IPS DF 4.7 (cell line): Measurements from ENCODE around the gene KANSL1.

Source experiments
- DNase-seq: peaks from one replicate; pipeline ENCODE4 v3.0.0-alpha.2; 2013; ENCODE audit warnings: low spot score; ENCODE audit errors: extremely low read depth

Gene KANSL1

DNA sequence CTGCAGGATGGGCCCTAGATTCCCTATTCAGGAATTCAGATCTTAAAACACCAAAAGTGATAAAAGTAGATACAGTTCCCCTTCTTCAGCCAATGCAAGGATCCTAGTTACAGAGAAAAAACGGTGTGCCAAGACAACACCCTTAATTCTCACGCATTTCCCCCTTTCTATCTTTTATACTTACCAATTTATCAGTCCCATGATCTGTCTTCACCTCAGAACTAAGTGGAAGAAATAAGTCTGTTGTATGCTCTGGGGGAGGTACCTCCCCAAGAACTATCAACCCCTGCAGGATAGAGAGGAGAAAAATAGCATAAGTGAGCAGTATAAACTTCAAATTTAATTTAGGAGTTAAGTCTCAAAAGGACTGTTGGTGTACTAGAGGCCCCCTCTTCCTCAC, 111.0 kb downstream of the KANSL1 start:
- no peak for DNase-seq

DNA sequence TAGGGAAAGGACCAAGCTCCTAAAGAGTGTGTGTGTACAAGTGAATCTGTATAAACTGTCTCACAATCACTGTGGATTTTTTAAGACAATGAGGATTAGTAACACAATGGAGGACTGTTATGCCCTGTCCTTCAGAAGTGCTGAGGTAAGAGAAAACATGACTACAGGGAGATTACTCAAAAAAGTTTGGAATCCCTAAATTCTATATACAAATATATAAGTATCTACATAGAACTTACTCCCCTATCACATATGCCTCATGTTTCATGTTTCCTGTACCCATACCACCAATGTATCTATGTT, 112.3 kb downstream of the KANSL1 start:
- no peak for DNase-seq

DNA sequence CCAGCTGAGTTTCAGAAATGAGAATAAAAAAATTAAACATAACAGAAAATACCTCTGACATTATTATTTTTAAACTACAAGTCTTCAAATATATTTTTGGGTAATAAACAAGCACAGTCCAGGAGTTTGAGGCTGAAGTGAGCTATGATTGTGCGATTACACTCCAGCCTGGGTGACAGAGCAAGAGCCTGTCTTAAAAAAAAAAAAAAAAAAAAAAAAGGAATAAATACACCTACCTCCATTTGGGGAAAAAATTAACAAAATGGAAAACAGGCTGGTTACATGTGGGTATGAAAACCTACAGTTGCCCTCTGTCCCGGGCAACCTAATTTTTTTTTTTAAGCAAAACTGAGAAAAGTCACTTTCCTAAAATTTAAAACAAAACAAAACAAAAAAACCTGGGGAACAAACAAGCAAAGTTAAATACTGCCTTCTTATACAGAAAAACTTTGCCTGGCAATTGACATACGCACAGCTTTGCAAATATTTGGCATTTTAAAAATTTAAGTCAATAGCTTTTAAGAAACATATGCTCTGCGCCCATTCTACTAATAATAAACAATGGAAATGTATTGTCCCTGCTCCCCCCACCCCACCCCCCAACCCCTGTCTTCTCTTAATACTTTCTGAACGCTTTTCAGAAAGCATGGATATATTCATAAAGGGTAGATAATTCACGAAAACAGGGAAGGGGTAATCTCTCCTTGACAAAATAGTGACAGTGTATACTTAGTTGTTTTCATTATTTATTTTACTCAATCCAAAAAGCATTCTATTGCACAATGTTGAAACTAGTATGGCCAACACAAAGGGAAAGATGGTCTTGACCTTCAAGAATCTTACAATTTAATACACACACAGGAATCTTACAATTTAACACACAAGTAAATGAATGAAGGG, 112.9 kb downstream of the KANSL1 start:
- no peak for DNase-seq

DNA sequence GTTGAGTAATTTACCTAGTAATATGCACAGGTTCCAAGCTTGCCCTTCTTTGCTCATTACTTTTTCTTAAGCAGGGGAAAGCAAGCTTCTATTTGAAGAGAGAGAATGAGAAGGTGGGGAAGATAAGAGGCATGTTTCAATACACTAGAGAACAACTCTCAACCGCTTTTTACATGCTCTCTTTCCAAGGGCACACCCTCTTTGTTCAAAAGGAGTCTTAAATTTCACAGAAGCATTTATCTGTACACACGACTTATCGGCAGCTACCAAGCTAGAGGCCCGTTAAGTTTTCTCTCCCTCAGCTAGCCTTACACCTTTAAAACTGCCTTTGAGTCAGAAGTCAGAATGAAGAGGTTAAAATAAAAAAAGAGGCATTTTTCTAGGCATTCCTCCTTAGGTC, 114.6 kb downstream of the KANSL1 start:
- no peak for DNase-seq

DNA sequence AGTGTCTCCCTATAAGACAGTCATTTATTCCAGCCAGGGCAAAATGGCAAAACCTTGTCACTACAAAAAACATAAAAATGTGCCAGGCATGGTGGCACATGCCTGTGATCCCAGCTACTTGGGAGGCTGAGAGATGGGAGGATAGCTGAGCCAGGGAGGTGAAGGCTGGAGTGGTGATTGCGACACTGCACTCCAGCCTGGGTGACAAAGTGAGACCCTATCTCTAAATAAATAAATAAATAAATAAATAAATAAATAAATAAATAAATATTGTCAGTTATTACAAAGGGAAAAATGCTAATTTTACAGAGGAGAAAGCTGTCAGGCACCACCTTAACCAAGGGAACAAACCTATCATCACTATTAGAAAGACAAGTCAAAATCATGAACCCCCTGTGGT, 118.7 kb downstream of the KANSL1 start:
- DNase-seq: no peak

DNA sequence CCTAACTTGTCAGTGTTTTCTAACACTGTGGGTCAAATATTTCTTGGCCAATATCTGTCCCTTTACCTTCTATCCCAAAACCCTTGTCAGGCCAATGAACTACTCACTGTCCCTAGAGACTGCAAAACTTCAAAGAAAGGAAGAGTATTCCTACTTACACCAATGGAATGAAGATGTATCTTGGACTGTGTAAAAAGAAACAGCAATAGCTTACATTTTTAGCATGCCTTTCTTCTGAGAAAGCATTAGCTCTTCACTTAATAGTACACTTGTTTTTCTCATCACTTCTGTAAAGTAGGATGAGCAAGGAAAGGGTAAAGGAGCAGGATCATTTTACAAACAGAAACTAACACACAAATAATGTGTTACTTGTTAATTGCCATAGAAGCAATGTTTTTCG, 120.2 kb downstream of the KANSL1 start:
- no peak for DNase-seq

DNA sequence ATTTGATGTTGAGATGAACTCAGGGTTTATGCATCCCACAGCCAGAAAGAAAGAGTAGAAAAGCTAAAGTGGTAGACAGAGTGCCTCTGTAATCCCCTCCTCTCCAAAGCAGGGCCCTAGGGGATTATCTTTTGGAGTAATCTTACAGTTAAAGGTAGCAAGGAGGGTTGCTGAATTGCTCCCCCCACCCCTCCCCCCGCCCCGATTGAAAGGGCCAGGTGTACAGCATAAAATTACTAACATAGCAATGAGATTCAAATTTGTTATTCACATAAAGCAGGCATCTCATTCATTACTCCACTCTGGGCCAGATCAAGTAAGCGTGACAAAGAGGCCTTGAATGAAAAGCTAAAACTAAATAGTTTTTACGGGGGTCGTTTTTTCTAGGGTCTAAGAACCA, 121.4 kb downstream of the KANSL1 start:
- DNase-seq: no peak

DNA sequence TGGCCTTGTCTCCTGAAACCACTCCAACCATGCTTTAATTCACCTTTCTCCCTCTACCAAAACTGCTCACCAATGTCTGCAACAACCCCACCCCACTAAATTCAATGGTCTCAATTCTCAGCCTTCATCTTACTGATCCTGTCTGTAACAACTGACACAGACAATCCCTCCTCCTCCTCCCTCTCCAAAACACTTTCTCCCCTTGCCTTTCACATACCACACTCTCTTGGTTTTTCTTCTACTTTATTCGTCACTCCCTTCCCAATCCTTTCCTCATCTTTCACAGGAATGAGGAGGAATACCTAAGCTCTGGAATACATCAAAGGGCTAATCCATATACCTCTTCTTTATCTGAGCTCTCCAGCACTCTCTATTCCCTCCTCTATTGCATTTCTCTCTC, 128.8 kb downstream of the KANSL1 start:
- DNase-seq: no peak

DNA sequence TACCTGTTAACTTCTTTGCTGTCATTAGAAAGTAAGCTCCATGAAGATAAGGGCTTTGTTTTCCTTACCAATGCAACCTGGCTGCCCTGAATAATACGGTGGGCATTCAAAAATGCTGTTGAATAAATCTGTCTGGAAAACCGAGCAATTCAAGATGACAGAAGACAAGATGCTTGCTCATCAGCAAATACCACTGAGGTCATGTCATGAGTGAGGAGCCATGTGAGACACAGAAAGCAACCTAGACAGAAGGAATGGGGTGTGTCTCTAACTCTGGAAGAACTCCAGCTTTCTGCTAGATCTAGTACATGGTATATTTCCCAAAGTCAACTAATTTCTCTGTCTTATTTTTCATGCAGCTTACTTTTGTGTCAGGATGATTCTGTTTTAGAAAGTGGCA, 130.0 kb downstream of the KANSL1 start:
- no peak for DNase-seq

DNA sequence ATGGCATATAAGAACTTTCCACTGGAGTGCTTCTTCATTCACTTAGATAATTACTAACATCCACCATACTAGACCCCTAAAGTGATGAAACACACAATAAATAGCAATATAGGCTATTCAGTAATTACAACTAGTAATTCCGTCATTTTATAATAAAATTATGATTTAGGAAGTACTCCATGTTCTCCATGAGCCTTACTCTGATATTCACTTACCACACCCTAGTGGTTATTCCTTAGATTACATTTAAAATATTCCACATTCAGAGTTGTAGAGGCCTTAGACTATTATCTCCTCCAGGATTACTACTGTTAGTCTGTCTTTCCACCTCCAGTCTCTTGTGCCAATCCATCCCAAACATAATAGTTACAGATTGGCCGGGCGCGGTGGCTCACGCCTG, 131.8 kb downstream of the KANSL1 start:
- no peak for DNase-seq

DNA sequence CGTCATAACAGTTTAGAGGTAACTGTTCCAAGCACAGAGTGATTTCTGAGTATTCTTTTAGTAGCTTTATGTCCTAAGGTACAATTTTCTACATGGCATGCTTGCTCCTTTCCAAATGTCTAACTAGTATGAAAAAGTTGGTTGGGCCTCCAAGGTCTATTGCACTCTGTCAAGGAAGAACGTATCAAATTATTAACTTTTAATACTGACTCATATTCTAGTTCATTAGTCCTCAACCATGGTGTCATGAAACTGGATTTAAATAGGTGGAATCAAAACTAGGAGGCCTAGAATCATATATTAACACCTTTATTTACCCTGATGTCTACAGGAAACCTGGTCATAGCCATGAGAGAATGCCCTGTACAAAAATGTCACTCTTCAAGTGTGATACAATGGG, 132.8 kb downstream of the KANSL1 start:
- DNase-seq: no peak

DNA sequence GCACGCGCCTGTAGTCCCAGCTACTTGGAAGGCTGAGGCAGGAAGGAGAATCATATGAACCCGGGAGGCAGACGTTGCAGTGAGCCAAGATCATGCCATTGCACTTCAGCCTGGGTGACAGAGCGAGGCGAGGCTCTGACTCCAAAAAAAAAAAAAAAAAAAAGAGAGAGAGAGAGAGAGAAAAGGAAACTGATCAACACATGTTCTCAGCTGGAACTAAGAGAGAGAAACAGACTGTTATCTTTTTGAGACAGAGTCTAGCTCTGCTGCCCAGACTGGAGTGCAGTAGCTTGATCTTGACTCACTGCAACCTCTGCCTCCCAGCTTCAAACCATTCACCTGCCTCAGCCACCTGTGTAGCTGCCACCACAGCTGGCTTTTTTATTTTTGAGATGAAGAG, 133.7 kb downstream of the KANSL1 start:
- DNase-seq: no peak

DNA sequence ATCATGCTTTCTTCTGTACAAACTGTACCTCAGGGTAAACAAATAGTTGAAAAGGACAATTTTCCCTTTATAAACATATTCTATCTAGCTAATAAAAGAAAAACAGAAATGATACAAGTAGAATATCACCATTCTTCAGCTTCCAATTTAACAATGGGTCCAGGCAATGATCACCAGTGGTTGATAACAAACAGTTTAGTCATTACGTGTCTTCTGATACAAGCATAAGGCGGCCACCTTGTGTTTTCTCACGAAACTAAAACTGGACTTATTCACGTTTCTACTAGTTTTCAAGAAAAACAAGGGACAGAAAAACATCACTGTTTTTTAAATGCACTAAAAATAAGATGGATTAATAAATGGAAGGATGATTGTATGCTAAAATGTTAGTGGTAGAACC, 135.9 kb downstream of the KANSL1 start:
- no peak for DNase-seq

DNA sequence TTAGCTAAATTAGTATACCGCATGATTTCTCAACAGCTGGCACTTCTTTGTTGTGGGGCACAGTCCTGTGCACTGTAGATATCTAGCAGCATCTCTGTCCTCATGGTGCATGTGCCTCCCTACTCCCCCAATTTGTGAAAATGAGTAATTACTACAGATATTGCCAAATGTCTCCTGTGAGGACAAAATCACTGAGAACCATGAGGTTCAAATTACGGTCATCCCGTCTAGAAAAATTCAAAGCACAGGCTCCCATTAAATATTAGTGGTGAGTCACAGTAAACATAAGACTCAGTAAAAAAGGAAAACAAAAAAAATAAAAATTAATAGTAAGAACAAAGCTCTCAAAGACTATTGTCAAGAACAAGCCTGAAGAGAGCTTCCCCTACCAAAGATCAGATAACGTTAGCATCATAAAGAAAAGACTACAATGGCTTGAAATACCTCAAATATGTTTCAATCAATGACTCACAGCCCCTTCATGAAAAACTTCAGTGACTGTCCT, 136.4 kb downstream of the KANSL1 start:
- DNase-seq: no peak

DNA sequence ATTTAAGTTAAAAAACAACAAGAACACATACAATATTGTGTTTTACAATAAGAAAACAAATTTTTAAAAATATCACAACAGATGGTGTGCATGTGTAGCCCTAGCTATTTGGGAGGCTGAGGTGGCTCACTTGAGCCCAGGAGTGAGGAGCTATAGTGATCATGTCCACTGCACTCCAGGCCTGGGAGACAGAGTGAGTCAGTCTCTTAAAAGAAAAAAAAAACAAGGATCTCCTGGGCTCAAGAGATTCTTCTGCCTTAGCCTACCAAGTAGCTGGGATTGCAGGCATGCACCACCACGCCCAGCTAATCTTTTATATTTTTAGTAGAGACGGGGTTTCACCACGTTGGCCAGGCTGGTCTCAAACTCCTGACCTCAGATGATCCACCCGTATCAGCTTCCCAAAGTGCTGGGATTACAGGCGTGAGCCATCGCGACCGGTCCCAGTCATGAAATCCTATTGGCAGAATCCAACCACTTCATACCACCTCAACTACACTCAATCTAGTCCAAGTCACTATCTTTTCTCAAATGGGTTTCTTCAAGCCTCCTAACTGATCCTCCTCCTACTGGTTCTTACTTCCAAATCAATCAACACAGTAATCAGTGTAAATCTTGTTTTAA, 139.2 kb downstream of the KANSL1 start:
- no peak for DNase-seq

DNA sequence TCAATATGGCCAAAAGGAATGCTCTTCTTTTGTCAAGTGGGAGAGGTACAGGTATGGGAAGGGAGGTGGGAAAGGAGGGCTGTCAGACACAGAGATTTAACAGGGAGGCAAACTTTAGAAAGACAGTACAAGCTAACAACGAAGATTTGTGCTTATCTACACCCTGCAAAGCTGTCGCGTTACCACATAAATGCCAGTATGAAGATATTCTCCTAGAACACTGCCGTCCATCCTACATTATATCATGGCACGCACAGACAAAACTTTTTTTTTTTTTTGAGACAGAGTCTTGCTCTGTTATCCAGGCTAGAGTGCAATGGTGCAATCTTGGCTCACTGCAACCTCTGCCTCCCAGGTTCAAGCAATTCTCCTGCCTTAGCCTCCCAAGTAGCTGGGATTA, 143.6 kb downstream of the KANSL1 start:
- no peak for DNase-seq

DNA sequence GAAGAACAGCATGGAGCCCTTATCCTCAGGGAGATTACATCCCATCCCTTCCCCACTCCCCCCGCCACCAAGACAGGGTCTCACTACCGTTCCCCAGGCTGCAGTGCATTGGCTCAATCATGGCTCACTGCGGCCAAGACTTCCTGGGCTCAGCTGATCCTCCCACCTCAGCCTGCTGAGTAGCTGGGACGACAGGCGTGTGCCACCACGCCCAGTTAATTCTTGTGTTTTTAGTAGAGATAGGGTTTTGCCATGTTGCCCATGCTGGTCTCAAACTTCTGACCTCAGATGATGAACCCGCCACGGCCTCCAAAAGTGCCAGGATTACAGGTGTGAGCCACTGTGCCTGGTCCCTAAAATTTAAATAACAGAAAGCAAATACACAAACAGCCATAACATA, 145.4 kb downstream of the KANSL1 start:
- DNase-seq: no peak

DNA sequence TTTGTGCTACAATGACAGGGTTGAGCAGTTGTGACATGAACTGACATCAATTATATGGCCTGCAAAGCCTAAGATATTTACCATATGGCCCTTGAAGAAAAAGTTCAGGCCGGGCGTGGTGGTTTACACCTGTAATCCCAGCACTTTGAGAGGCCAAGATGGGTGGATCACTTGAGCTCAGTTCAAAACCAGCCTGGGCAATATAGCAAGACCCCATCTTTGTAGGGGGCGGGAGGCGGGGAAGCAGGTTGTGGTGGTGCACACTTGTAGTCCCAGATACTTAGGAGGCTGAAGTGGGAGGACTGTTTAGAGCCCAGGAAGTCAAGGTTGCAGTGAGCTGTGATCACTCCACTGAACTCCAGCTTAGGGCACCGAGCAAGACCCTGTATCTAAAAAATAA, 145.8 kb downstream of the KANSL1 start:
- no peak for DNase-seq

DNA sequence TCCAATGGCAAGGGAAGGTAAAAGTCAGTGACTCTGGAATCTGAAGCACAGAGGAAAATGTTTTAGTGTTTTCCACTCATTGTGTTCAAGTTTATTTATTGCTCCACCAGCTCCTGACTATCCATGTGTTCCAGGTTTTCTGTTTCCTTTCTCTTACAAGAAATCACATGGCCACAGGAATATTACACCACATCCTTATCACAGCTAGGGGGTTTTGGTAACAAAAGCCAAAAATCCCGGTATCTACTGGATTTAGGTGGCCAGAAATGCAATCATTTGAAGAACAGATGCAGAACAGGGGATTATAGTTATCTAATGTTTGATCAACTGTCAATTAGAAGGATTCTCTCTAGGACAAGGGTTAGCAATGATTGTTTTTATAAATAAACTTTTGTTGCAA, 146.3 kb downstream of the KANSL1 start:
- DNase-seq: no peak

DNA sequence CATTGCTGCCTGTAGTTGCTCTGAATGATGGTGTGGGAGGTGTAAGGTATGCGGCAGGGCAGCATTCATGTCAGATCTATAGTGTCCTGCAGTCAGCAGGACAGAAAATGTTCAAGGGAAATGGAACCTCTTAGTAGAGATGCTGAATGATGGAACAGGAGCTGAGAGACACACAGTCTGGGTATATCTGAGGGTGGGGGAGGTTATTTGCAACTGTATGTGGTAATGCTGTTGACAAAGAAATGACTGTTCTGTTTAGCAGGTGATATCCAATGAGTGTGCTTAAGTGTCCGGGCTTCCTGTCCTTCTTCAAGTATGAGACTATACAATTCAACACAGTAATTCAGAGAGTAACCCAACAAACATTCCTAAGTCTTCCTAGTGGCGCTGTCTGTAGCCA, 147.6 kb downstream of the KANSL1 start:
- no peak for DNase-seq

DNA sequence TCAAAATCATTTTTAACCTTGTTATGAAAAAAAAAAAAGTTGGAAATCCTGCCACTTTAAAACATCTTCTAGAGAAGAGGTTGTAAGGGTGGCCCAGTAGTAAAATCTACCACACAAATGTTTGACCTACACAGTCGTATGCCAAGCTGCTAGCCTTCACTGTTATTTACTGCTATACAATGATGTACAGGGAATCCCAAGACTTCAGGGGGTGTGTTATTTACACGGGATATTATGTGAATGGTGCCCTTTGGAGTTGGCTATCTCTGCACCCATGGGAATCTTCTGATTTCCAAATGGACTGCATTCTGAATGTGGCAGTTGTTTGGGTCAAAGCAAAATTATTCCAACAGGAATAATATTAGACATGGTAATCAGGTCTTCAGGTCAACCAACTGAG, 148.2 kb downstream of the KANSL1 start:
- no peak for DNase-seq

DNA sequence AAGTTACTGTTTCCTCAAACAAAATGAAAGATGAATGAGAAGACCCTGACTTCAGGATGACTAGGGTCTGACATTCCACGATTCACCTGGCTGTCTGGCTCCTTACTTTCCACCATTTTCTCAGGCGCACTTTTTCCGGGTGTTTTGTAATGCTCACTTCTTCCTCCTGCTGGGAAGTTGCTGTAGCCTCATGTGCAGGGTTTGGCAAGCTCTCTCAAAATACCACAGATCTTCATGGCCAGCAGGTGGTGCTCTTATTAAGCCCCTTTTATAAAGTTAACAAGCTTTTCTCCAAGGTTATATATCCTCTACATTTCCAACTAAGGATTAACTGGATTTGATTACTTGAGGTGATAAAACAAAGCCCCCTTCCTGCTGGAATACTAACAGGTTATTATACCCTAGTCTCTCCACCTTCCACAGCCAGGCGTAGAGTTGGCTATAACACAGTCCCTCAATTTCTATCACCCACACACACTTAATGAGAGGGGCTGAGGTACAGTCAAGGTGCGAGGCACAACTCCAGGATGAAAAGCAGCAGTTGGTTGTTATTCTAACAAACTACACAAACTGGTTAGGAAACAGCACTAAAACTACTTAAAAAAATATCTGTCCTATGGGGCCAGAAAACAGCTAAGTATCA, 148.8 kb downstream of the KANSL1 start:
- peak; percentile 38 for DNase-seq

DNA sequence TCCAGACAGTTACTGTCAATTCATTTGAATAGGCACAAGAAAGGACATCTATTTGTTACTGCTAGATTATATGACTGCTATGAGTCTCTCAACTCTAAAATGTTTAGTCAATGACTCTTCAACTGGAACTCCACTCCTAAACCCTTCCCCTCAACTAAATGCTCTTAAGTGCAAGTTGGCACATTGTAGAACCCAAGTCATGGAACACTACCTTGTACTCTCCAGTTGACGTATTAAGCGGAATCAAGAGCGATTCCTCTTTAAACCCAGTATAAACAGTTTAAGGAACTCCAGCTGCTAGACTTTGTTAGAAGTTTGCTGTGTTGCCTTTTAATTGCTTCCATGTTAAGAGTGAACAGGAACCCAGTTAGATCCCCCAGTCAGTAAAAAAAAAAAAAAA, 149.6 kb downstream of the KANSL1 start:
- DNase-seq: no peak
